GM12878 (cell line): ENCODE measurements around the gene CETN1. TPM values are rescaled to one million over a fixed set of nuclear protein-coding genes. Genes with fewer than 3 reads are reported as not detected.

Experiments
- ATAC-seq: fragments of 200-7000 bp; cut with Tn5 transposase; 3 replicates; pipeline ENCODE4 v1.9.1; 2020; ENCODE audit warnings: mild to moderate bottlenecking, moderate library complexity
- BruUV-seq: library from RNA; stranded (reverse); fragments of 400-500 nt; replicated peaks from 2 replicates; lab custom pipeline; 2021; lab: Mats Ljungman, UMichigan
- CTCF ChIA-PET: fragments of 300-600 bp; sonication (Branson Sonifier 250); formaldehyde crosslinking; extraction: SDS; loops from one replicate; lab custom pipeline; 2021; ENCODE audit warnings: inconsistent platforms; lab: Yijun Ruan, JAX
- POLR2A ChIA-PET: fragments of 350-600 bp; formaldehyde crosslinking; extraction: SDS; loops from one replicate; lab custom pipeline; 2021; ENCODE audit warnings: inconsistent platforms; lab: Charles Lee
- RAD21 ChIA-PET: fragments of 300-600 bp; sonication (Branson Sonifier 250); formaldehyde crosslinking; loops from one replicate; lab custom pipeline; 2023; ENCODE audit warnings: antibody characterized with exemption; ENCODE audit not compliant: unreplicated experiment; lab: Charles Lee
- SMC1A ChIA-PET: fragments of 300-600 bp; sonication (Branson Sonifier 250); formaldehyde crosslinking; loops from one replicate; lab custom pipeline; 2023; ENCODE audit not compliant: unreplicated experiment, uncharacterized antibody; lab: Charles Lee
- DNase-seq: peaks from one replicate; pipeline ENCODE4 v3.0.0-alpha.2; 2011; ENCODE audit warnings: low read depth, low spot score
- FAIRE-seq: peaks from 3 replicates; lab custom pipeline; 2011; peaks lifted over from hg19 to GRCh38; lab: Jason Lieb, UNC
- H2AFZ ChIP-seq: 2 replicates; pipeline ENCODE4 v1.6.0; 2011; ENCODE audit warnings: low read depth, low read length, control low read depth; ENCODE audit not compliant: control insufficient read depth
- H3K27ac ChIP-seq: 2 replicates; pipeline ENCODE4 v1.5.1; 2011; ENCODE audit warnings: control low read depth; ENCODE audit not compliant: control insufficient read depth, insufficient read depth
- H3K27me3 ChIP-seq, 2 experiments: replicated peaks in 1 of 2; 2 replicates each; pipeline versions ENCODE4 v1.6.0 to v1.6.1; 2011; ENCODE audit warnings: low read length in 1 of 2; ENCODE audit not compliant: control insufficient read depth in 2 of 2, insufficient read depth in 2 of 2
- H3K36me3 ChIP-seq, 2 experiments: 2 replicates each; pipeline ENCODE4 v1.5.1; 2011; ENCODE audit warnings: low read length in 1 of 2; ENCODE audit not compliant: control insufficient read depth in 2 of 2, insufficient read depth in 2 of 2
- H3K4me1 ChIP-seq: 2 replicates; pipeline ENCODE4 v1.6.1; 2011; ENCODE audit warnings: mild to moderate bottlenecking, low read length, moderate library complexity, mixed read lengths; ENCODE audit not compliant: control insufficient read depth, insufficient read depth
- H3K4me2 ChIP-seq: 2 replicates; pipeline ENCODE4 v1.6.0; 2011; ENCODE audit warnings: control low read depth; ENCODE audit not compliant: control insufficient read depth, insufficient read depth
- H3K4me3 ChIP-seq: fragments of 200-600 bp; sonication (generic); 2 replicates; pipeline ENCODE4 v1.5.1; 2016
- H3K79me2 ChIP-seq: 2 replicates; pipeline ENCODE4 v1.6.0; 2011; ENCODE audit warnings: low read length; ENCODE audit not compliant: control insufficient read depth, insufficient read depth
- H3K9ac ChIP-seq: 2 replicates; pipeline ENCODE4 v1.8.0; 2011; ENCODE audit warnings: low read length, control low read depth, mixed read lengths; ENCODE audit not compliant: control insufficient read depth, insufficient read depth
- H3K9me3 ChIP-seq: replicated peaks from 3 replicates; pipeline ENCODE4 v1.5.1; 2011; ENCODE audit warnings: mild to moderate bottlenecking, low read length; ENCODE audit not compliant: control insufficient read depth, insufficient read depth
- H4K20me1 ChIP-seq: 2 replicates; pipeline ENCODE4 v1.6.0; 2011; ENCODE audit not compliant: control insufficient read depth, insufficient read depth
- ASH2L ChIP-seq: fragments of 300-600, 200-600 bp; sonication (generic); IDR thresholded peaks from 2 replicates; pipeline ENCODE4 v1.6.1; 2017; ENCODE audit warnings: low read depth, mild to moderate bottlenecking, borderline replicate concordance
- BACH1 ChIP-seq: fragments of 450-650 bp; IDR thresholded peaks from 2 replicates; pipeline ENCODE4 v1.6.1; 2017; ENCODE audit warnings: mild to moderate bottlenecking, borderline replicate concordance
- BRCA1 ChIP-seq: IDR thresholded peaks from 2 replicates; pipeline ENCODE4 v1.6.1; 2011; ENCODE audit warnings: low read depth, low read length, improper control_type of control experiment
- CEBPB ChIP-seq, 2 experiments: fragments of 150-350 bp in 1 of 2; IDR thresholded peaks; 2 replicates each; pipeline ENCODE4 v1.6.1; 2012 to 2014; ENCODE audit warnings: low read depth in 2 of 2, low read length in 2 of 2, borderline replicate concordance in 1 of 2, inconsistent platforms in 1 of 2
- HDAC2 ChIP-seq: fragments of 200-600 bp; sonication (generic); IDR thresholded peaks from 2 replicates; pipeline ENCODE4 v1.6.1; 2017
- HSF1 ChIP-seq: fragments of 150-350 bp; IDR thresholded peaks from 2 replicates; pipeline ENCODE4 v1.6.1; 2014; ENCODE audit warnings: mild to moderate bottlenecking, low read depth, low read length
- RAD51 ChIP-seq: fragments of 450-650 bp; IDR thresholded peaks from 2 replicates; pipeline ENCODE4 v1.6.1; 2016; ENCODE audit warnings: moderate library complexity, mild to moderate bottlenecking, inconsistent platforms
- SMARCA5 ChIP-seq: fragments of 450-650 bp; IDR thresholded peaks from 2 replicates; pipeline ENCODE4 v1.6.1; 2017; ENCODE audit warnings: mild to moderate bottlenecking
- ZNF592 ChIP-seq: fragments of 450-650 bp; IDR thresholded peaks from 2 replicates; pipeline ENCODE4 v1.6.1; 2017; ENCODE audit warnings: mild to moderate bottlenecking, moderate library complexity
- WGBS: methylation state at CpG from one replicate; pipeline ENCODE4 v1.1.6; 2016; ENCODE audit warnings: low lambda C conversion rate; ENCODE audit not compliant: insufficient replicate concordance, insufficient coverage; ENCODE audit errors: missing lambda C conversion rate; 5-methylcytosine and 5-hydroxymethylcytosine counted together
- in situ Hi-C: fragments of 300-500 bp; cut with MboI; formaldehyde crosslinking; loops from 9 replicates; pipeline ENCODE4 v1.14.3; 2018; ENCODE audit warnings: mixed read lengths
- intact Hi-C: fragments of 100-400 bp; cut with micrococcal nuclease; formaldehyde crosslinking; loops from one replicate; pipeline ENCODE4 v1.14.2; 2022; ENCODE audit not compliant: unreplicated experiment
- polyA plus RNA-seq, 11 experiments: library from polyadenylated mRNA; depleted of rRNA in 4 of 11; unstranded in 6 of 11; stranded (reverse) in 5 of 11; fragments of >200 nt; fragmentation: Nextera tagmentation in 4 of 11; fragmentation: Illumina TruSeq in 1 of 11; extraction: Ambion mirVana in 4 of 11; extraction: Trizol in 1 of 11; gene quantifications; 1 replicate in 1 of 11; 2 replicates in 10 of 11; pipeline versions ENCODE4 v1.2.1 to v1.2.3, GENCODE V29; 2011 to 2016; ENCODE audit warnings: inconsistent platforms in 2 of 11, missing spikeins in 2 of 11, low read depth in 1 of 11
- total RNA-seq, 4 experiments: library from RNA; depleted of rRNA in 3 of 4; stranded (reverse); fragments of >200 nt in 3 of 4; fragmentation: Illumina TruSeq in 1 of 4; extraction: Trizol in 1 of 4; gene quantifications; 2 replicates each; pipeline versions ENCODE4 v1.2.1 to v1.2.3, GENCODE V29; 2013 to 2021
- TF ChIP-seq, protein P1 (sequence below): fragments of 450-650 bp; IDR thresholded peaks from 2 replicates; pipeline ENCODE4 v1.6.1; 2018; ENCODE audit warnings: borderline replicate concordance, mild to moderate bottlenecking; ENCODE audit not compliant: partially characterized antibody
- TF ChIP-seq, protein P2 (sequence below): fragments of 450-650 bp; IDR thresholded peaks from 2 replicates; pipeline ENCODE4 v1.6.1; 2017; ENCODE audit warnings: borderline replicate concordance

CETN1 gene
- total and polyA plus RNA-seq, 10 of the 15 experiments (the other 5 are each of a cell fraction or from before 2014, with no cell fraction given), result not detected

- no peak for TF ChIP-seq SMARCA5
- TF ChIP-seq ZNF592, result no peak
- no peak for TF ChIP-seq ASH2L
- TF ChIP-seq, protein P1, sequence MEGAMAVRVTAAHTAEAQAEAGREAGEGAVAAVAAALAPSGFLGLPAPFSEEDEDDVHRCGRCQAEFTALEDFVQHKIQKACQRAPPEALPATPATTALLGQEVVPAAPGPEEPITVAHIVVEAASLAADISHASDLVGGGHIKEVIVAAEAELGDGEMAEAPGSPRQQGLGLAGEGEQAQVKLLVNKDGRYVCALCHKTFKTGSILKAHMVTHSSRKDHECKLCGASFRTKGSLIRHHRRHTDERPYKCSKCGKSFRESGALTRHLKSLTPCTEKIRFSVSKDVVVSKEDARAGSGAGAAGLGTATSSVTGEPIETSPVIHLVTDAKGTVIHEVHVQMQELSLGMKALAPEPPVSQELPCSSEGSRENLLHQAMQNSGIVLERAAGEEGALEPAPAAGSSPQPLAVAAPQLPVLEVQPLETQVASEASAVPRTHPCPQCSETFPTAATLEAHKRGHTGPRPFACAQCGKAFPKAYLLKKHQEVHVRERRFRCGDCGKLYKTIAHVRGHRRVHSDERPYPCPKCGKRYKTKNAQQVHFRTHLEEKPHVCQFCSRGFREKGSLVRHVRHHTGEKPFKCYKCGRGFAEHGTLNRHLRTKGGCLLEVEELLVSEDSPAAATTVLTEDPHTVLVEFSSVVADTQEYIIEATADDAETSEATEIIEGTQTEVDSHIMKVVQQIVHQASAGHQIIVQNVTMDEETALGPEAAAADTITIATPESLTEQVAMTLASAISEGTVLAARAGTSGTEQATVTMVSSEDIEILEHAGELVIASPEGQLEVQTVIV, result no peak
- no peak for TF ChIP-seq BRCA1
Measured at GRCh38 chr18:582465-582864, 2.3 kb downstream of the CETN1 start (continued).

- no peak for FAIRE-seq
- SMC1A ChIA-PET, result no interaction called here
- H2AFZ ChIP-seq, result no peak overlapping the region
- no peak for TF ChIP-seq HSF1
- TF ChIP-seq, protein P2, sequence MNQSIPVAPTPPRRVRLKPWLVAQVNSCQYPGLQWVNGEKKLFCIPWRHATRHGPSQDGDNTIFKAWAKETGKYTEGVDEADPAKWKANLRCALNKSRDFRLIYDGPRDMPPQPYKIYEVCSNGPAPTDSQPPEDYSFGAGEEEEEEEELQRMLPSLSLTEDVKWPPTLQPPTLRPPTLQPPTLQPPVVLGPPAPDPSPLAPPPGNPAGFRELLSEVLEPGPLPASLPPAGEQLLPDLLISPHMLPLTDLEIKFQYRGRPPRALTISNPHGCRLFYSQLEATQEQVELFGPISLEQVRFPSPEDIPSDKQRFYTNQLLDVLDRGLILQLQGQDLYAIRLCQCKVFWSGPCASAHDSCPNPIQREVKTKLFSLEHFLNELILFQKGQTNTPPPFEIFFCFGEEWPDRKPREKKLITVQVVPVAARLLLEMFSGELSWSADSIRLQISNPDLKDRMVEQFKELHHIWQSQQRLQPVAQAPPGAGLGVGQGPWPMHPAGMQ, result no peak
- no peak for TF ChIP-seq HDAC2
- no peak for TF ChIP-seq BACH1
- no peak for TF ChIP-seq RAD51
- TF ChIP-seq CEBPB (IDR thresholded peaks at IDR 0.05; ENCODE audit: borderline replicate concordance in 1 of 2, low read depth in 2 of 2, low read length in 2 of 2), result no peak
Measured at GRCh38 chr18:595068-595467, 14.9 kb downstream of the CETN1 start.

More at GRCh38 chr18:595068-595467, 14.9 kb downstream of the CETN1 start:
- RAD21 ChIA-PET, result no interaction called here
- DNase-seq (no peak), ATAC-seq (no peak)
- Histone ChIP-seq H3K4me2 (no peak overlapping the region), H3K4me1 (no peaks in the 10 kb centered on the region), H4K20me1 (no peaks in the 10 kb centered on the region), H3K27me3 (no peaks in the 10 kb centered on the region), H3K27ac (no peak overlapping the region), H3K79me2 (no peaks in the 10 kb centered on the region), H3K9me3 (no peaks in the 10 kb centered on the region), H3K9ac (no peak overlapping the region), H3K4me3 (no peak overlapping the region), H3K36me3 (no peaks in the 10 kb centered on the region)
- CTCF ChIA-PET, result interaction anchor here (1.0 kb wide), 1 partner anchor 20 kb away, joined by 3 read pairs; no protein-coding TSS in a partner anchor
- POLR2A ChIA-PET, result no interaction called here
- intact Hi-C loops (no loop called here), in situ Hi-C loops (no loop called here)
- no TSS peak for BruUV-seq
- WGBS, result 17% methylated on average over 4 of the region's 4 CpGs
